GM19239 (cell line): ENCODE measurements around the gene OR4D10.
"Not testable (repeated sequence)": the region's sequence is repeated elsewhere in the genome, so short reads cannot be mapped to it uniquely, and the experiment has no call there.

ENCODE experiments used
- DNase-seq: peaks from one replicate; pipeline ENCODE4 v3.0.0; 2011; ENCODE audit warnings: low spot score; ENCODE audit not compliant: insufficient read length
- FAIRE-seq: peaks from 2 replicates; lab custom pipeline; 2011; peaks lifted over from hg19 to GRCh38; lab: Jason Lieb, UNC

The OR4D10 gene

DNA sequence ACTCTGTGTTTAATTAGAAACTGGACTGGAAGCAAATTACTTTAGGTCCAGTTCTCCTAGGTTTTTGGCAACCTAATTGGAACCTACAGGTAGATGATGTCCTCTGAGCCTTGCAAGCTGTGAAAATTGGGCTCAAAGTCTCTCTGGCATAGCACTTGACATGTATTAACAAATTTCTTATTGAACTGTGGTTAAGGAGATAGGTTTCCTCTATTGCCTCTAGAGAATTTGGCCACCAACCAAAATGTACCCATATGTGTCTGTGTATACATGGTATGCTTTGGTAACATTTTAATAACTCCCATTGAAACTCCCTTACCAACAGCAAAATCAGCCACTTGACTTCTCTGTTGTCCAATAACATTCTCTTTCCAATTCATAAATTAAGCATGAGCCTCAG is at the start of gene OR4D10:
OR4D10 (plus strand) TSS at position 301 of the 400 bp plus-strand sequence. CDS start 4,115 bp downstream, outside the sequence.
- no peak for FAIRE-seq
- no peak for DNase-seq

DNA sequence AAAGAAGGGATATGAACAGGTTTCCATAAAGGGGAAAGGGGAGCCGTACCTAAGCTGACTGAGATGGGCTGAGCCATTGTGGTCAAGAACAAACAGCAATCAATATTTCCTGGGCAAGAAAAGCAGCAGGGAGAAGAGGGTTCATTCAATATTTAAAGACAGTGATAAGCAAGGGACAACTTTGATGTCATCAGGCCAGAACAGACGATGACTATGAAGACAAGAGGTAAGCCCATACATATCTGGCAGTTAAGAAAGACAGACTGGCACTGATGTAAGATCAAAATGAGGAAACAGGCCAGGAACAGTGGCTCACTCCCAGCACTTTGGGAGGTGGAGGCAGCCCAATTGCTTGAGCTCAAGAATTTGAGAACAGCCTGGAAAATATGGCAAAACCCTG is 49.3 kb upstream of the OR4D10 start:
- FAIRE-seq (no peak), DNase-seq (no peak)

DNA sequence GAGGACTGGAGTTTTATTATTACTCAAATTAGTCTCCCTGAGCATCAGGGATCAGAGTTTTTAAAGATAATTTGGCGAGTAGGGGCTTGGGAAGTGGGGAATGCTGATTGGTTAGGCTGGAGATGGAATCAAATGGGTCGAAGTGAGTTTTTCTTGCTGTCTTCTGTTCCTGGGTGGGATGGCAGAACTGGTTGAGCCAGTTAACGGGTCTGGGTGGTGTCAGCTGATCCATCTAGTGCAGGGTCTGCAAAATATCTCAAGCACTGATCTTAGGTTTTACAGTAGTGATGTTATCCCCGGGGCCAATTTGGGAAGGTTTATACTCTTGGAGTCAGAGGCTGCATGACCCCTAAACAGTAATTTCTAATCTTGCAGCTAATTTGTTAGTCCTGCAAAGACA is 48.0 kb upstream of the OR4D10 start:
- FAIRE-seq (no peak), DNase-seq (no peak)

DNA sequence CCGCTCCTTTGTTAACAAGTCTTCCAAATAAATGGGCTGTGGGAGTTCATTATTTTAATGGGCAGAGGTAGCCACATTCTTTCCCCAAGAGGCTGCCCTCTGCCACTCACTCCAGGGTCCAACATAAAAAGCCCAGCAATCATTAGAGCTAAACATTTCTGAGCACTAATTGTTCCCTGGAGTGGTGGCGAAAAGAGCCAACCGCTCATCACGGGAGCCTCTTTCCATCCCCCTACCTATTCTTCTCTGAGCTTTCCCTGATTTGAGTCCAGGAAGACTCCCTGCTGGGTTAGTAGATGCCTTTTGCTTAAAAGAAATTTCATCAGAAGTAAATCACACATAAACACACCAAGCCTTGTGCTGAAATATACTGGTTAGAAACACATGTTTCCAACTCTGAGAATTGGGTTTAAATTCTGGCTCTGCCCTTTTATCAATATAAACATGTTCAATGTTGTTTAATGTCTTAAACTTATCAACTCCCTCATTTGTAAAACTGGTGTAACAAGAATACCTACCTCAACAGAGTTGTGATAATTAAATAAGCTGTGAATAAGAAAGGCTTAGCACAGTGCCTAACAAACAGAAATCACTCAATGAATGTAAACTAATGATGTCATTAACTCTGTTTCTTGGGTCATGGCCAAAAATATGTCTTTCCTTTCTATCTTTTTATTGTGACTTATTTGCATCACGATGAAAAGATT is 46.6 kb upstream of the OR4D10 start, which contains the start of gene OR5A2:
OR5A2 (minus strand) TSS at position 53 of the 707 bp plus-strand sequence. CDS start 3,460 bp downstream, outside the sequence.
- DNase-seq (no peak), FAIRE-seq (no peak)

DNA sequence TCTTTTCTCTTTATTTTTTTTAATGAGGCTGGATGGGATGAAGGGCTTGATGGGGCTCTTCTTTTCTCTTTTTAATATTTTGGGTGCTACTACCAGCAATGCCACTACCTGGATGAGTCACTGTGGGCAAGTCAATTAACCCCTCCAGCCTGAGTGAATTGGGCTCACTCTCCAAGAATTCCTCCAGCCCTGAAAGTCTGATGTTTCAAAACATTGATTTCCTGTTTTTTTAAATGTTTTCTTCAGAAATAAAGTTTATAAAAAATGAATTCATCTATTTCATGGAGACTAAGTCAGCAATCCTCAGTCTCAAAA is 46.1 kb upstream of the OR4D10 start:
- FAIRE-seq (no peak), DNase-seq (no peak)

DNA sequence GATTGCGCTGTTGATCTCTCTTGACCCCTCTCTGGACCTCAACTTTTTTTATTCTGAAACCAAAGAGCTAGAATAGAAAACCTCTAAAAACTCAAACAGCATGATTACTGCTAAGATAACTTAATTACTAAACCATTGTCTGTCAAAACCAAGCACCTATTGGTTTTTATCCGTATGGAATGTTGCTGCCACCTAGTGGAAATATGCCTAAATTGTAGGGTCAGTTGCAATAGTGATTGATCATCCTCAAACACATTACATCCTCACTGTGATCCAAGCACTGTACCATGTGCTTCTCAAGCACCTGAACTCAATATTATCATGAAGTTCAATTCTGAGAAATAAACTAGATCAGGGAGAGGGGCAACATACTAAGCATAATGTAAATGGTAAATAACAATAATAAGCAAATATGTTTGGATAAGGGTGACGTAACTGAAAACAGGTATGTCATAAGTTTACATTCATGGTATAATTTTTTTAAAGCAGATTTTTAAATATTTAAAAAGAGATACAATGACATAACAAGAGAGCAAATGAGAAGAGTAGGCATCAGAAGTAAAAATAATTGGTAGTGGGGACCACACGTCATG is 43.1 kb upstream of the OR4D10 start:
- peak; percentile 12 for DNase-seq
- FAIRE-seq, result peak; percentile 95

DNA sequence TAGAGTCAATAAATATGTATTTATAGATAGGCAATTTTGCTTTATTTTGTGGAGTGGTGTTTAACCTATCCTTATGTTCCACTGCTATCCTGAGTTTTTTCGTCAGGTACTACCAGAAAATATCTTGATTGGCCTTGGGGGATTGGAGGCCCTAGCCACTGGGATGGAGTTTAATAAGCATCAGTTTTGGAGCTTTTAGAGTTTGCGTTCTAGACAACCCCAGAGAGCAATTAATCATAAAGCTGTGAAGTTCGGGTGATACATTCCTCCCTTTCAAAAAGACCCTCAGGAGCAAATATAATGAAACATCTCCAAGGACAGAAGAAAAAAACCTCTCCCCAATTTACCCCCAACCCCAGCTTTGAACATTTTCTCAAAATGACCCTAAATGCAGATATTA is 36.9 kb upstream of the OR4D10 start, which contains the start of gene OR5A1:
OR5A1 (plus strand) TSS at position 301 of the 400 bp plus-strand sequence. CDS start 6,700 bp downstream, outside the sequence.
- no peak for FAIRE-seq
- no peak for DNase-seq

DNA sequence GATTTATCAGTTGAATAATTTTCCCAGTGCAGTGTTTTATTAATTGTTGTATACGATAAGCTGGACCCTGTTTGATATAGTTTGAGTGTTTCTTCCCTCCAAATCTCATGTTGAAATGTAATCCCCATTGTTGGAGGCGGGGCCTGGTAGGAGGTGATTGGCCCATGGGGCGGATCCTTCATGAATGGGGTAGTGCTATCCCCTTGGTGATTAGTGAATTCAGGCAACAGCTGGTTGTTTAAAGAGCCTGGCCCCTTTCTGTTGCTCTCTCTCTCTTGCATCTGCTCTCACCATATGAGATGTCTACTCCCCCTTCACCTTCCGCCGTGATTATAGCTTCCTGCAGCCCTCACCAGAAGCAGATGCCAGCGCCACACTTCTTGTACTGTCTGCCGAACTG is 35.3 kb upstream of the OR4D10 start:
- DNase-seq (no peak), FAIRE-seq (no peak)

DNA sequence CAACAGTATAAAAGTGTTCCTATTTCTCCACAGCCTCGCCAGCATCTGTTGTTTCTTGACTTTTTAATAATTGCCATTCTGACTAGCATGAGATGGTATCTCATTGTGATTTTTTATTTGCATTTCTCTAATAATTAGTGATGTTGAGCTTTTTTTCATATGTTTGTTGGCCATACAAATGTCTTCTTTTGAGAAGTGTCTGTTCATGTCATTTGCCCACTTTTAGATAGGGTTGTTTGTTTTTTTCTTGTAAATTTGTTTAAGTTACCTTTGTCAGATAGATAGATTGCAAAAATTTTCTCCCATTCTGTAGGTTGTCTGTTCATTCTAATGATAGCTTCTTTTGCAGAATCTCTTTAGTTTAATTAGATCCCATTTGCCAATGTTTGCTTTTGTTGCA is 27.5 kb upstream of the OR4D10 start:
- not testable (repeated sequence) for DNase-seq, FAIRE-seq

DNA sequence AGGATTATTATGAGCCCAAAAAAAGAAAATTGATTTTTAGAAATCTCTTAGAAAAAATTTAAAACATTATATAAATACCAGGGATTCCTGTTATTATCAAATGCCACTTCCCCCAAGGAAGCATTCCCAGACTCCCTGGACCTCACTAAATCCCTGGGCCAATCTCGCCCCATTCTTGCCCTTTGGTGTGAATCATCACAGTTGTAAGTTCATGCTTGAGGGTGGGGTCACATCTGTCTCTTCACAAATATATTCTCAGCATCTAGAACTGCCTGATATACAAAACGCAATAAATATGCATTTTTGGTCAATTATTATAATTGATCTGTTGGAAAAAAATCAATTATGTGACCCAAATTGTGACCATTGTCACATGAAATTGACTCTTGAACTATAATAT is 24.6 kb upstream of the OR4D10 start:
- DNase-seq (no peak), FAIRE-seq (no peak)

DNA sequence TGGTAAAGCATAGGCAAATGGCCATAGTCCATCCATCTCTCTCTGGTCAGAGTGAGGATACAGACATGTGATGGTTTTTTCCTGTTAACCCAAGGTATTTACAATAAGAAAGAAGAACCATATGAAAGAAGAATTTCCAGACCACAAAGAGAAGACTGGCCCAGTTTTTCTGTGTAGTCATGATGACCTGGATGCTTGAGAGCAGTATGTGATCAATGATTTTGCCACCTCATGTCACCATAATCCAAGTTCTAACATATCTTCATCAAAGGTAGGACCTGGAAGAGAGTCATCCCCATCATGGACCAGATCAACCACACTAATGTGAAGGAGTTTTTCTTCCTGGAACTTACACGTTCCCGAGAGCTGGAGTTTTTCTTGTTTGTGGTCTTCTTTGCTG is 16.5 kb upstream of the OR4D10 start, which contains the start of gene OR4D6:
OR4D6 (plus strand) TSS at position 301 of the 400 bp plus-strand sequence; CDS start at position 301, 0 bp downstream.
- FAIRE-seq (no peak), DNase-seq (no peak)

DNA sequence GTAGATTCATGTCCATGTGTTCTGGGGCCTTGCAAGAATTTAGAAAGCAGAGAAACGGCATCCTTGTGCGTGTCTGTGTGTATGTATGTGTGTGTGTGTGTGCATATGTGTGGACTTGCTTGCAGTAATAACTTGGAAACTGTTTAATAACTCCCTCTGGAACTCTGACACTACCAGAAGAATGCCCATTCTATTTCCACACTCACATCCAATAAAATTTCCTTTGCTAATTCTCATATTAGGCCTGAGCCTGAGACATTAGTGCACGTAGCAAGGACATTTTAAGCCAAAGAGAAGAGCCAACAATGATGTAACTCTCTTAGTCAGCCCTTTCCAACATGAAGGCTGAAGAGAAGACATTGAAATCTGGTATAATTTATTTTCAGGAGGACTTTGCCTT is 13.2 kb upstream of the OR4D10 start:
- FAIRE-seq (no peak), DNase-seq (no peak)

DNA sequence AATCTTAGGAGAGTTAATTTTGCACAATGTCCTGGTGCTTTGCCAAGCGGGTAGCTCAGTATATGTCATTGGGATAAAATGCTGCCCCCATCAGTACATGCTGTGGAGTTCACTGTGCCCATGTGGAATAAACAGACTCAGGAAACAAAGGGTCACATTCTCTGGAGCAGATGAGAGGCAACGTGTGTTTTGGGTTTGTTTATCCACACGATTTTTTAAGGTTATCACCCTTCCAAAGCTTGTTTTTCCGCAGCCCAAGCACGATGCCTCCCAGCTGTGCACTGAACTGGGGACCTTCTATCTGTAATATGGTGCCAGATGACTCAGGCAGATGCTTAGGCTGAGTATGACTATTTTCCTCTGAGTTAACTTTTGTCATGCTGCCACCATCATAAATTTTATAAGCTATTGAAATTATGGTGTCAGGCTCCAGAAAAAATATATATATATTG is 9.9 kb upstream of the OR4D10 start:
- no peak for DNase-seq
- no peak for FAIRE-seq

DNA sequence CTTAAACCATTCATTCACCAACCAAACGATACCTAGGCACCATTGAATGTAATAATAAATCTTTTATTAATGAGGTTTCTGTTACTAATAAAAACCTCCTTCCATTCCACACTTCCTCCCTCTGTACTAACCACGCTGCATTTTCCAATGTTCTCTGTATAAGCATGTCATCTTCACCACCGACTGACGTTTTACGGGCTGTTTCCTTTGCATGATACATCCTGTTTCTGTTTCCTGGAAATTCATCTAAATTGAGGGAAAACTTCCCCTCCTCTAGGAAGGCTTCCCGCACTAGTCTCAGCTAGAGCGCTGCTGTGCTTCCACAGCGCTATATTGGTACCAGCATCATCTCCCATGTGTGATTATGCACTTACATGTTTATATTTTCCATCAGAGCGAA is 2.1 kb downstream of the OR4D10 start:
- FAIRE-seq (no peak), DNase-seq (no peak)

DNA sequence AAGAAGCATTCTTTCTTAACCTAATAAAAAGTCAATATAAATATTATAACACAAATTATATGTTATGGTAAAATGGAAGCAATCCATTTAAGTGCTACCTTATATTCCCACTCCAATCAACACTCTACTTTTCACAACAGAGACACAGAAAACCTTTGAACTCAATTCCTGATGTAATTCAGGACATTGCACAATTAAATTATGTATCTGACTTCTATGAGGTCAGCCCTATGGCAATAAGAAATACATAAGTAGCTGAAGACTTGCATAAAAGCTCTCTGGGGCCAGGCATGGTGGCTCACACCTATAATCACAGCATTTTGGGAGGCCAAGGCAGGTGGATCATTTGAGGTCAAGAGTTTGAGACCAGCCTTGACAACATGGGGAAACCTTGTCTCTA is 6.8 kb downstream of the OR4D10 start:
- no peak for FAIRE-seq

DNA sequence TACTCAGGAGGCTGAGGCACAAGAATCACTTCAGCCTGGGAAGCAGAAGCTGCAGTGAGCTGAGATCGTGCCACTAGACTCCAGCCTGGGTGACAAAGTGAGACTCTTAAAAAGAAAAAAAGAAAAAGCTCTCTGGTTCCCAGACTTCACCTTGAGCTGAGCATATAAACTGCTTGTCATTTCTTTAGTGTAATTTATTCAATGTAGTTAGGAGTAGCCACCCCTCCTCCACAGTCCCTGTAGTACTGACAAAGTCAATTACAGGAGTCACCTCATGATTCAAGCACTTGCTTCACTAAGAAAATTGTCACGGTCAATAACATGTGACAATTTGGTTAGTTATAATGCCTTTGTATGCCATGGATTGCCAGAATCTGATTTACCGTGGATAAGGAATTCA is 7.2 kb downstream of the OR4D10 start:
- no peak for DNase-seq
- FAIRE-seq, result no peak

More for the DNA sequence above, 6.8 kb downstream of the OR4D10 start:
- no peak for DNase-seq

DNA sequence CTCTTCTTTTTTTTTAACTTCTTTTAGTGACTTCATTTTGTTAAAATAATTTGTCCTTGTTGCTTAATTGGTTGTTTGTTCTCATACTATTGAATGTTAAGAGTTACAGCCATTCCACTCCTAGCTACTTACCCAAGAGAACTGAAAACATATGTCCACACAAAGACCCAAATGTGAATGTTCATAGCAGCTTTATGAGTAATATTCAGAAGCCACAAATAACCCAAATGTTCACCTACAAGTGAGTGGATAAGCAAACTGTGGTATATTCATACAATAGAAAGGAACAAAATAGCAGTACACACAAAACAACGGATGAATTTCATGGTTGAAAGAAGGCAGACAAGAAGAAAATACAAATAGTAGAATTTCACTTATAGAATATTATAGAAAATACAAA is 28.8 kb downstream of the OR4D10 start:
- DNase-seq (no peak), FAIRE-seq (no peak)

DNA sequence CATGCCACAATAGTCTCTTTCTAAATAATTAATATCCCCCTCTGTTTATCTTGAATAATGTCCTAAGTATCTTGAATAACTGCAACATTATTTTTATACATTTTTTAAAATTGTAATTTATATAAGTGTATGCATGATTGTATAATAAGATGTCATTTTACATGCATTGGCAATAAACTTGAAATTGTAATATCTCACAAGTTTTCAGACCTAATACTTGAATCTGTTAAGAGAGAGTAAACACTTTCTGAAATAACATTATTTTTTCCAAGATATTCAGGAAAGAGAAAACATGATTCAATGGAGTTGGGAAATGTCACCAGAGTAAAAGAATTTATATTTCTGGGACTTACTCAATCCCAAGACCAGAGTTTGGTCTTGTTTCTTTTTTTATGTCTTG is 30.2 kb downstream of the OR4D10 start, which contains the start of gene OR4D11:
OR4D11 (plus strand) TSS at position 301 of the 400 bp plus-strand sequence; CDS start at position 301, 0 bp downstream.
- FAIRE-seq, result no peak

DNA sequence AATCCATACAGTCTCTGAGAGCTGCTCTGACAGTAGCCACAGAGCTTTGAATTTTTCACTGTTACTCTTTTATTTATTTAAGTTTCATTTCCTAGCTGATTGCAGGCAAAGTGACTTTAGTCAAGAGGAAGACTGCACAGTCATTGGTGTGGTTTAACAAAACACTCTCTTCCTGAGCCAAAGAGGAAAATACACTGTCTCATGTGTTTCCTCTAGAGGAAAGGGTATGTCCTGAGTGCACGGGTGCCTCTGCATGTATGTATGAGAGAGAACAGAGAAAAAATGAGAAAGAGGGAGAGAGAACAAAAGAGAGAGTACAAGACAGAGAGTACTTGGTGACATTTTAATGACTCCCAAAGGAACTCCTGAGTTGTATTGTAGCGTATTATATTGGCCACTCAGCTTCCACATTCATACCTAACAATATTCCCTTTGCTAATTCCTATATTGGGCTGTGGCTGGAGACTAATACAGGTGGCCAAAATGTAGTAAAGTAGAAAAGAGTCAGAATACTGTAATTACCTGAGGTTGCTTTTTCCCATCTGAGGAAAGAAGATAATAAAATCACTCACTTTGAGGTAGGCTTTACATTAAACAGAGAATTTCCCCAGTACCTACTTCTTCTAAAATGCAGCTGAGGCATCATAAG is 38.0 kb downstream of the OR4D10 start, which contains the start of gene OR4D9:
OR4D9 (plus strand) TSS at position 599 of the 649 bp plus-strand sequence. CDS start 3,374 bp downstream, outside the sequence.
- FAIRE-seq (no peak), DNase-seq (no peak)

More for the DNA sequence above, 30.2 kb downstream of the OR4D10 start, which contains the start of gene OR4D11:
- DNase-seq, result no peak

DNA sequence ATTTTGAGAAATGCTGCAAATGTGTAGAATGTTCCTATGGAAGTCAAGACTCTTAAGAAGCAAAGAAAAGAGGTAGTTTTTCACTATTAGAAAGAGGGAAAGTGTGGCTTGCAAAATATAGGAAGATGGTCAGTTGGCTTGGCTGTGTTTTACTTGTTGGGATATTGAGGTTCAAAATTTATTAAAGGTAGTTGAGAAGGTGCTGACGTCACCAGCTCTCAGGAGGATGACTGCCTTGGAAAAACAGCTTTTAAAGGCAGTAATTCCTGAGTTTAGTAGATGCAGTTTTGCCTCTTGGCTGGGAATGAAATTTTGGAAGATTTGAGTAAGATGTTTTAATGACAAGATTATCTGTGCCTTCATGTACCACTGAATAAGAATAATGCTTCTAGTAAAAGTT is 38.6 kb downstream of the OR4D10 start:
- no peak for DNase-seq
- no peak for FAIRE-seq

DNA sequence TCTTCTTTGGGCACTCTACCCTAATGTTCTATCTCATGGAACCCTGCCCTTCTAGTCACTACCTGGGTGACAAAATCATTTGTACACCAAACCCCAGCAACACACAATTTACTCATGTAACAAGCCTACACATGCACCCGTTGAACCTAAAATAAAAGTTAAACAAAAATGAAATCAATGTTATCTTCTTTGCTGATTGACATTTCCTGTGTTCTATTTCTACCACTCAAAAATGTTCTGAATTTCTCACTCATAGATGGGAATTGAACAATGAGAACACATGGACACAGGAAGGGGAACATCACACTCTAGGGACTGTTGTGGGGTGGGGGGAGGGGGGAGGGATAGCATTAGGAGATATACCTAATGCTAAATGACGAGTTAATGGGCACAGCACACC is 47.0 kb downstream of the OR4D10 start:
- DNase-seq, FAIRE-seq: not testable (repeated sequence)
